ENCODE results near the gene SMAD3. TPM values are rescaled to one million over a fixed set of nuclear protein-coding genes. Genes with fewer than 3 reads are reported as not detected.

SMAD3 gene
- total and polyA plus RNA-seq, 2 donors (not counting 1 experiment from before 2014, with no cell fraction given), result 55.9 to 163 TPM

- peak overlapping the region in 2 of 5 experiments; percentile 23 to 29 for H3K4me3 ChIP-seq (ENCODE audit: control extremely low read depth in 1 of 5, extremely low read depth in 1 of 5, insufficient read depth in 1 of 5, low read depth in 2 of 5, low read length in 4 of 5)
- H3K4me2 ChIP-seq (replicated peaks; ENCODE audit: low read depth, low read length, poor library complexity, severe bottlenecking), result peak overlapping the region; percentile 48
- Mint-ChIP-seq H3K4me3 (peak overlapping the region; percentile 52), H3K27me3 (no peaks in the 10 kb centered on the region), H3K4me1 (peaks cover 47% of the 10 kb centered on the region), H3K27ac (peak overlapping the region; percentile 66), H3K9me3 (ENCODE audit: insufficient read depth) (no peaks in the 10 kb centered on the region)
- ATAC-seq (ENCODE audit: low read depth) (peak; percentile 43), DNase-seq (peak; percentile 29)
- WGBS (ENCODE audit: insufficient coverage), result 57% methylated on average over 4 of the region's 4 CpGs
- peak overlapping the region in 1 of 2 donors; percentile 29 for H3K27ac ChIP-seq (ENCODE audit: low read length in 2 of 2)
- H3K9ac ChIP-seq (ENCODE audit: low read length), result peak overlapping the region; percentile 23
- H3K79me2 ChIP-seq (ENCODE audit: control insufficient read depth, insufficient read depth, low read length), result peaks cover 66% of the 10 kb centered on the region
- POLR2A ChIA-PET, result interaction anchor here (0.5 kb wide), 1 partner anchor 599 kb away, joined by 14 read pairs; no protein-coding TSS in a partner anchor
- TF ChIP-seq, protein P1, sequence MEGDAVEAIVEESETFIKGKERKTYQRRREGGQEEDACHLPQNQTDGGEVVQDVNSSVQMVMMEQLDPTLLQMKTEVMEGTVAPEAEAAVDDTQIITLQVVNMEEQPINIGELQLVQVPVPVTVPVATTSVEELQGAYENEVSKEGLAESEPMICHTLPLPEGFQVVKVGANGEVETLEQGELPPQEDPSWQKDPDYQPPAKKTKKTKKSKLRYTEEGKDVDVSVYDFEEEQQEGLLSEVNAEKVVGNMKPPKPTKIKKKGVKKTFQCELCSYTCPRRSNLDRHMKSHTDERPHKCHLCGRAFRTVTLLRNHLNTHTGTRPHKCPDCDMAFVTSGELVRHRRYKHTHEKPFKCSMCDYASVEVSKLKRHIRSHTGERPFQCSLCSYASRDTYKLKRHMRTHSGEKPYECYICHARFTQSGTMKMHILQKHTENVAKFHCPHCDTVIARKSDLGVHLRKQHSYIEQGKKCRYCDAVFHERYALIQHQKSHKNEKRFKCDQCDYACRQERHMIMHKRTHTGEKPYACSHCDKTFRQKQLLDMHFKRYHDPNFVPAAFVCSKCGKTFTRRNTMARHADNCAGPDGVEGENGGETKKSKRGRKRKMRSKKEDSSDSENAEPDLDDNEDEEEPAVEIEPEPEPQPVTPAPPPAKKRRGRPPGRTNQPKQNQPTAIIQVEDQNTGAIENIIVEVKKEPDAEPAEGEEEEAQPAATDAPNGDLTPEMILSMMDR (IDR thresholded peaks at IDR 0.05), result no peak
- no peak for TF ChIP-seq EZH2 (IDR thresholded peaks at IDR 0.05; ENCODE audit: borderline replicate concordance, insufficient read depth, low read depth, low read length, poor library complexity, severe bottlenecking)
- CTCF ChIA-PET, result interaction anchor here (1.4 to 2.0 kb wide), 5 partner anchors 11 to 295 kb away, joined by 3 to 13 read pairs (median 5); no protein-coding TSS in a partner anchor
- intact Hi-C loops (cut with micrococcal nuclease), result no loop called here
- no peaks in the 10 kb centered on the region for H3K27me3 ChIP-seq (replicated peaks in 1 of 4; ENCODE audit: control extremely low read depth in 1 of 4, control insufficient read depth in 3 of 4, insufficient read depth in 4 of 4, low read length in 3 of 4)
- H3K9me3 ChIP-seq (ENCODE audit: control extremely low read depth in 1 of 3, control insufficient read depth in 2 of 3, insufficient read depth in 1 of 3, low read length in 2 of 3), result no peaks in the 10 kb centered on the region
- peak overlapping the region; percentile 15 for H2AFZ ChIP-seq (ENCODE audit: insufficient read depth, low read depth, low read length, poor library complexity, severe bottlenecking)
- peaks cover 0 to 1% of the 10 kb centered on the region in 2 experiments for H3K36me3 ChIP-seq (replicated peaks in 1 of 2; ENCODE audit: control extremely low read depth in 1 of 2, control insufficient read depth in 1 of 2, extremely low read depth in 1 of 2, insufficient read depth in 2 of 2, low read length in 1 of 2)
- H4K20me1 ChIP-seq (ENCODE audit: control insufficient read depth, insufficient read depth, low read length, poor library complexity, severe bottlenecking), result no peaks in the 10 kb centered on the region
- peaks cover 24 to 28% of the 10 kb centered on the region in 2 donors for H3K4me1 ChIP-seq (ENCODE audit: control insufficient read depth in 2 of 2, insufficient read depth in 2 of 2, low read length in 2 of 2)
These were observed 175.9 kb downstream of the SMAD3 start for GRCh38 chr15:67241132-67241855.

DNA sequence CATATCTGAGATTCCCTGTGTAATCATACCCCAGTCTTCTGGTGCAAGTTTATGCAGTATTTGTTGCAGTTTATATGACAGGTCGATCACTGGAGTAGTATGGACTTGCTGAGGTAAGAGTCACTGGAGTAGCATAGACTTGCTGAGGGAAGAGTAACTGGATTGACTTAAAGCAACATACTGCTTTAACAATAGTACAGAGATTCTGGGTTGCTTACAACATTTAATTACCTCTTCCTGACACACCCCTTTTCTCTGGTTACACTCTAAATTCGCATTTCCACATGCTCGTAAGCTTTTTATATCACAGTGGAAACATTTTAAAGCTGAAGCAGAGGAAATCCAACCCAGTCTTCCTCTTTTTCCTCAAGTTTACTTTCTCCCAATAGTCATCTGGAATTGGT lies 177.3 kb downstream of the SMAD3 start:
- intact Hi-C loops (cut with micrococcal nuclease), result no loop called here
- POLR2A ChIA-PET, result no interaction called here
- Histone ChIP-seq H3K27me3 (replicated peaks in 1 of 4; ENCODE audit: control extremely low read depth in 1 of 4, control insufficient read depth in 3 of 4, insufficient read depth in 4 of 4, low read length in 3 of 4) (no peaks in the 10 kb centered on the region), H3K9me3 (ENCODE audit: control extremely low read depth in 1 of 3, control insufficient read depth in 2 of 3, insufficient read depth in 1 of 3, low read length in 2 of 3) (peaks cover 0 to 6% (median 1%) of the 10 kb centered on the region in 3 donors), H3K4me3 (ENCODE audit: control extremely low read depth in 1 of 5, extremely low read depth in 1 of 5, insufficient read depth in 1 of 5, low read depth in 2 of 5, low read length in 4 of 5) (no peak overlapping the region), H2AFZ (ENCODE audit: insufficient read depth, low read depth, low read length, poor library complexity, severe bottlenecking) (no peak overlapping the region), H4K20me1 (ENCODE audit: control insufficient read depth, insufficient read depth, low read length, poor library complexity, severe bottlenecking) (no peaks in the 10 kb centered on the region), H3K79me2 (ENCODE audit: control insufficient read depth, insufficient read depth, low read length) (peaks cover 59% of the 10 kb centered on the region), H3K27ac (ENCODE audit: low read length in 2 of 2) (no peak overlapping the region), H3K36me3 (replicated peaks in 1 of 2; ENCODE audit: control extremely low read depth in 1 of 2, control insufficient read depth in 1 of 2, extremely low read depth in 1 of 2, insufficient read depth in 2 of 2, low read length in 1 of 2) (peaks cover 0 to 3% of the 10 kb centered on the region in 2 experiments), H3K4me1 (ENCODE audit: control insufficient read depth in 2 of 2, insufficient read depth in 2 of 2, low read length in 2 of 2) (peaks cover 24 to 28% of the 10 kb centered on the region in 2 donors), H3K4me2 (replicated peaks; ENCODE audit: low read depth, low read length, poor library complexity, severe bottlenecking) (no peak overlapping the region), H3K9ac (ENCODE audit: low read length) (no peak overlapping the region)
- no CpG with 5 or more reads among the region's 3 CpGs for WGBS (ENCODE audit: insufficient coverage)
- peak overlapping the region; percentile 34 for H3K4me3 Mint-ChIP-seq
- H3K27me3 Mint-ChIP-seq, result no peaks in the 10 kb centered on the region
- H3K9me3 Mint-ChIP-seq (ENCODE audit: insufficient read depth), result peaks cover 2% of the 10 kb centered on the region
- ATAC-seq (ENCODE audit: low read depth) (no peak), DNase-seq (no peak)
- CTCF ChIA-PET, result no interaction called here
- H3K27ac Mint-ChIP-seq, result no peak overlapping the region
- H3K4me1 Mint-ChIP-seq, result peaks cover 43% of the 10 kb centered on the region
- TF ChIP-seq EZH2 (IDR thresholded peaks at IDR 0.05; ENCODE audit: borderline replicate concordance, insufficient read depth, low read depth, low read length, poor library complexity, severe bottlenecking), result no peak
- TF ChIP-seq, protein P1 (IDR thresholded peaks at IDR 0.05), result no peak
